Measurements from ENCODE around the gene CAP1.

DNA sequence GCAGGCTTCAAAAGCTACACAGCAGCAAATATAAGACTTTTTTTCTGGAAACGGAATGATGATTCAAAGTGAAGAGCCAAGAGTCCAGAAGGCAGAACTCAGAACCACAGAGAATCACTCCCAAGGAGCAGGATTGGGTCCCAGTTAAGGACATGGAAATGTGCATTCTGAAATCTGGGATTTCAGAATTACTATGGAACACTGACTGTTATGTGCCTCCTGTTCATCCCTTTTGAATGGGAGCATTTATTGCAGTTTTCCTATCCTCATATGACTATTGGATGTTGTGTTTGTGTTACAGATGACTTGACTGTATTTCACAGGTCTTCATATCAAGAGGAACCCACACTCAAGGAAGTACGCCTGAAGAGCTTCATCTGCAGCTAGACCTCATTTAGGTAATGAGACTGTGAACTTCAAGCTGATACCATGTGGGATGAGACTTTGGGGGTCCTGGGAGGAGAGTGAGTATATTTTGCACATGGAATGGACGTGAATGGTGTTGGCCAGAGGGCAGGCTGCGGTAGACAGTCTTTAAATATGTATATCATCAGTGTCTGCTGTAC is 17.1 kb upstream of the CAP1 start:
- TF ChIP-seq POLR2A (IDR thresholded peaks at IDR 0.05) (no peak), POLR2AphosphoS5 (IDR thresholded peaks at IDR 0.05) (no peak), CTCF (IDR thresholded peaks at IDR 0.05 in 8 of 11, conservative IDR thresholded peaks at IDR 0.05 in 3 of 11) (no peak)
